ENCODE measurements around the gene NOB1. TPM values are rescaled to one million over a fixed set of nuclear protein-coding genes. Genes with fewer than 3 reads are reported as not detected.

NOB1 gene
- total RNA-seq, 1 experiment from 2014 or later, result 134 TPM

- in situ Hi-C loops (cut with HindIII; ENCODE audit: low sequenced_read_pairs), result no loop called here
- DNase-seq (ENCODE audit: low spot score), result no peak
Measured at GRCh38 chr16:69699915-69700314, 54.8 kb downstream of the NOB1 start.

GRCh38 chr16:69698404-69698803, 56.3 kb downstream of the NOB1 start:
- no peak for DNase-seq (ENCODE audit: low spot score)
- in situ Hi-C loops (cut with HindIII; ENCODE audit: low sequenced_read_pairs), result no loop called here

DNA sequence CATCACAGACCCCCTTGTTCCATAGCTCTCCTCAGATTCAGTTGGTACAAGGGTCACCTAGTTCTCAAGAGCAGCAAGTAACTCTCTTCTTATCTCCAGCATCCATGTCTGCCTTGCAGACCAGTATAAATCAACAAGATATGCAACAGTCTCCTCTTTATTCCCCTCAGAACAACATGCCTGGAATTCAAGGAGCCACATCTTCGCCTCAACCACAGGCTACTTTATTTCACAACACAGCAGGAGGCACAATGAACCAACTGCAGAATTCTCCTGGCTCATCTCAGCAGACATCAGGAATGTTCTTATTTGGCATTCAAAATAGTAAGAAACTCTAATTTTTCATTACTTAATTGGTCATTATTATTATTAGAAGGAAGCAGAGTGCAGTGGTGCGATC, 60.8 kb downstream of the NOB1 start:
- in situ Hi-C loops (cut with HindIII; ENCODE audit: low sequenced_read_pairs), result no loop called here
- DNase-seq (ENCODE audit: low spot score), result no peak

GRCh38 chr16:69691980-69692911, 62.5 kb downstream of the NOB1 start:
- in situ Hi-C loops (cut with HindIII; ENCODE audit: low sequenced_read_pairs), result no loop called here
- no peak for DNase-seq (ENCODE audit: low spot score)

Other genes starting within 250 kb of the NOB1 start
- 19.3 and 23.4 TPM in 2 replicates for gene NFAT5, start 189.0 kb downstream of the NOB1 start, total RNA-seq (2014; rRNA removed; shearing (Covaris generic))
- 380 and 386 TPM in 2 replicates for gene NQO1, start 28.4 kb downstream of the NOB1 start, total RNA-seq (2014; rRNA removed; shearing (Covaris generic))
- gene WWP2, start 7.4 kb upstream of the NOB1 start, total RNA-seq (2014; rRNA removed; shearing (Covaris generic)), result 12.4 and 24.3 TPM in 2 replicates
- gene CLEC18A, start 196.4 kb upstream of the NOB1 start, total RNA-seq (2014; rRNA removed; shearing (Covaris generic)), result 0.10 and 1.7 TPM in 2 replicates